ENCODE results near the gene IFNG.

IFNG gene

DNA sequence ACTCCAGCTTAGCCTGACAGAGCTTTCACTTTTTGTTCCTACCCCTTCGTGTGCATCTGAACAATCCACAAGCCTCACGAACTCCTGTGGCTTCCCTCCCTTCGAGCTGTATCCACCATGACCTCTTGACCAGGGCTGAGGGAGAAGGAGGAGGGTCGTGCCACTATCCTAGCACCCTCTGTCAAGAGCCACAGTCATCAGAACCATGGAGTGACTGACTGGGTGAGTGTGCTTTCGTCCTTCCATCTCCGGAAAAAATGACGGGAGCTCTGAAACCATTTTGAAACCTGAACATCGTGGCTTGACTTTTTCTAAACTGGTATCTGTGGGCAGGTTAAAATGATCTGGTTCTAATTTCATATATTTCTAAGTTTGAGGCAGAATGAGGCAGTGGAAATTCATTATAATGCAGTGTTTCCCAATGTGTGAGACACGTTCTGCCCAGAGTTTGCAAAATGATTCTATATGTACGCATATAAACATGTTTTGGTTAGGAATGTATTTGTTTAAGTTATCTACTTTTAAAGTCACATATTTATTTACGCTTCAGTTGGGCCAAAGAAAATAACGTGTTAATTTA is 39.1 kb upstream of the IFNG start:
- in situ Hi-C loops (cut with MboI; ENCODE audit: low pct_unique_long_range_greater_than_20kb, low sequenced_read_pairs, unreplicated experiment): no loop called here

DNA sequence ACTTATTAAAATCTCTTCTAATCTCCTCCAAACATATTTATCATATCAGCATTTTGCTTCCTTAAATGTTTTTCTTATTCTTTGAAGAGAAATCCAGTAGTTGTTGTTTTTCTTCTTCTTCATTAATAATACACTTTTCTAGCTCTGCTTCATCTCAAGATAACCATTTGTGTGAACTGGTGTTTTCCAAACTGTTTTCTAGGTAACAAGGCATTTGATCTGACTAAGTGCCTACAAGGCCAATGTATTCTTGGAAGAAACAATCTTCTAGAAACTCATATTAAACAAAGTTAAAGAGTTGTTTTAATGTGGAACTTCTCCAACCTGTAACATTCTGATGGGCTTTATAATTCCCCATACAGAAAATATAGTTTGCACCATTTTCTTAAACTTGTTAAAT is 30.8 kb upstream of the IFNG start:
- in situ Hi-C loops (cut with MboI; ENCODE audit: low pct_unique_long_range_greater_than_20kb, low sequenced_read_pairs, unreplicated experiment): no loop called here
- DNase-seq (ENCODE audit: low spot score): no peak
- TF ChIP-seq, protein P1, sequence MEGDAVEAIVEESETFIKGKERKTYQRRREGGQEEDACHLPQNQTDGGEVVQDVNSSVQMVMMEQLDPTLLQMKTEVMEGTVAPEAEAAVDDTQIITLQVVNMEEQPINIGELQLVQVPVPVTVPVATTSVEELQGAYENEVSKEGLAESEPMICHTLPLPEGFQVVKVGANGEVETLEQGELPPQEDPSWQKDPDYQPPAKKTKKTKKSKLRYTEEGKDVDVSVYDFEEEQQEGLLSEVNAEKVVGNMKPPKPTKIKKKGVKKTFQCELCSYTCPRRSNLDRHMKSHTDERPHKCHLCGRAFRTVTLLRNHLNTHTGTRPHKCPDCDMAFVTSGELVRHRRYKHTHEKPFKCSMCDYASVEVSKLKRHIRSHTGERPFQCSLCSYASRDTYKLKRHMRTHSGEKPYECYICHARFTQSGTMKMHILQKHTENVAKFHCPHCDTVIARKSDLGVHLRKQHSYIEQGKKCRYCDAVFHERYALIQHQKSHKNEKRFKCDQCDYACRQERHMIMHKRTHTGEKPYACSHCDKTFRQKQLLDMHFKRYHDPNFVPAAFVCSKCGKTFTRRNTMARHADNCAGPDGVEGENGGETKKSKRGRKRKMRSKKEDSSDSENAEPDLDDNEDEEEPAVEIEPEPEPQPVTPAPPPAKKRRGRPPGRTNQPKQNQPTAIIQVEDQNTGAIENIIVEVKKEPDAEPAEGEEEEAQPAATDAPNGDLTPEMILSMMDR (IDR thresholded peaks at IDR 0.05; ENCODE audit: extremely low read depth, insufficient read depth, missing control alignments): no peak

More for the DNA sequence above, 39.1 kb upstream of the IFNG start:
- TF ChIP-seq, protein P1 (IDR thresholded peaks at IDR 0.05; ENCODE audit: extremely low read depth, insufficient read depth, missing control alignments): no peak
- no peak for DNase-seq (ENCODE audit: low spot score)

DNA sequence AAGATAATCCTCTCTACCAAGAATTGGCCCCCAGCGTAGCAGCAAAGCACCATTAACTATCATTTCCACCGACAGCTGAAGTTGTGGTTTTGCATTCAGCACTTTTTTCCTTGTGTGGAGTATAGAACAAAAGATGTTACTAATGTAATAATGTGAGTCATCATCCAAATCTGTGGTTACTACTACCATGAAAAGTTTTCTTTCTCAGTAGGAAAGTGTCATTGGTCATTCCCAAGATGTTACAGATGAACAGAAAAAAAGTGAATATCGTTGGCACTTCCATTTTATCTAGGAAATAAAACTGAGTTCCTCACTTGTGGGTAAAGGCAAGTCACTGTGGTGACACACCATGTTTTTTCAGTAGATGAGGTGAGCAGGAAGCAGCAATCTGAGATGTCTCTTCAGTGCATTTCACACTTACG is 30.3 kb upstream of the IFNG start:
- DNase-seq (ENCODE audit: low spot score): no peak
- TF ChIP-seq, protein P1 (IDR thresholded peaks at IDR 0.05; ENCODE audit: extremely low read depth, insufficient read depth, missing control alignments): no peak
- in situ Hi-C loops (cut with MboI; ENCODE audit: low pct_unique_long_range_greater_than_20kb, low sequenced_read_pairs, unreplicated experiment): no loop called here

DNA sequence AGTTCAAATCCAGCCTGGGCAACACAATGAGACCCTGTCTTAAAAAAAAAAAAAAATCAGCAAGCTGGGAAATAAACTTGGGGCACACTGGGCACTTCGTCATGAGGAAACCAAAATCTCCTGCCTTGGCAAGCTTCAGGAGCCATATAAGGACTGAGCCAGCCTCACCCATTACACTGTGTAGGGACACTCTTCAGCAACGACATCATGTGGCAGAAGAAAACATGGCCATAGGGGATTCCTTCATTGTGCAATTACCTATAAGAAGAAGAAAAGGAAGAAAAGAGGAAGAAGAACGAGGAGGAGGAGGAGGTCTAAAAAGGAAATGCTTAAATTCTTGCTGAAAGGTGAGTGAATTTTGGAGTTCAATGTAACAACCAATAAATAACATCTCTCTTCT is 26.1 kb upstream of the IFNG start:
- TF ChIP-seq, protein P1 (IDR thresholded peaks at IDR 0.05; ENCODE audit: extremely low read depth, insufficient read depth, missing control alignments): no peak
- no peak for DNase-seq (ENCODE audit: low spot score)
- in situ Hi-C loops (cut with MboI; ENCODE audit: low pct_unique_long_range_greater_than_20kb, low sequenced_read_pairs, unreplicated experiment): no loop called here

DNA sequence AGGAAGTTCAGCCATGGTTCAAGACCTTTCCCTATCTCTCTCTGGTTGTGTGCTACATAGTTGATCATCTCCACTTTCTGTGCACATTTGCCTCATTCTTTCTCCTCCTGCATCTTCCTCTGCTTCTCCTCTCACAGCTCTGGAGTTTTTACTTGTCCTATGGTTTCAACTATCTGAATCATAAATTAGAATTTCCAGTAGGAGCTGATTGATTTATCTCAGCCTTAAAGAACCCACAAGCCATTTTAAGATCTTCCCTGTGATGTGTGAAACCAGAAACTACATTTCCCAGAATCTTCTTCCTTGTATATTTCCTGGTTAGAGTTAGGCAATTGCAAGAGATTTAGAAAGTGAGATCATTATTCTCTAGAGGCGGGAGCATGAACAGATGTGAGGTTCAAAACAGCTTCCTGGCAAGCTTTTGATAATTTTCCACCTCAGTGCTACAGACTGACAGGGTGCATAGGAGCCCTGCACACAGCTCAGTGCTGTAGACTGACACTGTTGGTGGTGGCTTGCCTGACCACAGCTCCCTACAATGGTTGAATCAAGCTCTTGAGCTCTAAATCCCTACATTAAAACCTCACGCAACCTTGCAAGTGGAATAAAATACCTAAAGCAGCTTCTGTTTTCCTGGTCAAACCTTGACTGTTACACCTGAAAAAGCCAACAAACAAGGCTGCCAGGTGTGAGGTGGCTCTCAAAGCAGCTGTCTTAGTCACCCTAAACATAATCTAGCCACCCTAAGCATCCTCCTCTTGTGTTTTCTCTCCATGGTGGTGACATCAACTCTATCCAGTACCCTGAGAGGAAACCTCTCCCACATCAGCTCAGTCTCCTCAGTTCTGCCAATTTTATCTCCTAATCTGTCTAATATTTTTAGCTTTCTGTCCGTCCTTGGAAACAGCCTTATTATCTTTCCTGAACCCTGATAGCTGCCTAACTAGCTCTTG is 21.5 kb upstream of the IFNG start:
- DNase-seq (ENCODE audit: low spot score): no peak
- in situ Hi-C loops (cut with MboI; ENCODE audit: low pct_unique_long_range_greater_than_20kb, low sequenced_read_pairs, unreplicated experiment): no loop called here
- TF ChIP-seq, protein P1 (IDR thresholded peaks at IDR 0.05; ENCODE audit: extremely low read depth, insufficient read depth, missing control alignments): no peak

DNA sequence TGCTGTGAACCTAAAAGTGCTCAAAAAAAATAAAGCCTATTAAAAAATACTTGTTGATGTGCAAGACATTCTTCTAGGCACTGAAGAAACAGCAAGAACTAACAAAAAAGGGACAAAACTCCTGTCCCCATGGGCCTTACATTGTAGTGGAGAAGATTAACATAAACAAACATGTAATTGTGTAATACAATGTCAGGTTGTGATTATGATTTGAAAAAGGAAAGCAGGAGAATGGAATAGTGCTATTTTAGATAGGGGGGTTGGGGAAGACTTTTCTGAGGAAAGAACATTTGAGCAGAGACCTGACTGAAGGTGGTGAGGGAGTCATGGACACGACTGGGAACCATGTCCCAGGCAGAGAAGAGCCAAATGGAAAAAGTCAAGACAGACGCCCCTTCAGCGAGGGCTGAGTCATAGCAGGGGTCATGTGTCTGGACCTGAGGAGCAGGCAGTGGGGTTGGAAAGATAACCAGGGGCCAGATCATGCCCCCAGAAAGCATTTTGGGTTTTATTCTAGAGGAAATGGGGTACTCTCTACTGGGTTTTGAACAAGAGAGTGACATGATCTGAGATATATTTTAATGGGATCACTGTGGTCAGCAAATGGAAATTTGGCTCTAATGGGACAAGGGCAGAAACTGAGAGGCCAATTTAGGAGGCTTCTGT is 19.4 kb upstream of the IFNG start:
- in situ Hi-C loops (cut with MboI; ENCODE audit: low pct_unique_long_range_greater_than_20kb, low sequenced_read_pairs, unreplicated experiment): no loop called here
- no peak for DNase-seq (ENCODE audit: low spot score)
- TF ChIP-seq, protein P1 (IDR thresholded peaks at IDR 0.05; ENCODE audit: extremely low read depth, insufficient read depth, missing control alignments): no peak

All from GM13977 (cell line).